ENCODE measurements around the gene PCBP2. TPM values are rescaled to one million over a fixed set of nuclear protein-coding genes. Genes with fewer than 3 reads are reported as not detected.
"Not testable (repeated sequence)": the region's sequence is repeated elsewhere in the genome, so short reads cannot be mapped to it uniquely, and the experiment has no call there.

Gene PCBP2
- total RNA-seq, 2 donors from 2014 or later = 500 to 501 TPM

DNA sequence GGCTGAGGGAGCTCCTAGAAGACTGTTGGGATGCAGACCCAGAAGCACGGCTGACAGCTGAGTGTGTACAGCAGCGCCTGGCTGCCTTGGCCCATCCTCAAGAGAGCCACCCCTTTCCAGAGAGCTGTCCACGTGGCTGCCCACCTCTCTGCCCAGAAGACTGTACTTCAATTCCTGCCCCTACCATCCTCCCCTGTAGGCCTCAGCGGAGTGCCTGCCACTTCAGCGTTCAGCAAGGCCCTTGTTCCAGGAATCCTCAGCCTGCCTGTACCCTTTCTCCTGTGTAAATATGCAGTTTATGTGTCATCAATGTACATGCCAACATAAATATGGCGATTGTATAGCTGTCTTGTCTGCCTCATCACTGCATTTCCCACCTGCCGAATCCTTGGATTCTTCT is 20.7 kb upstream of the PCBP2 start:
- peak; percentile 56 for DNase-seq (ENCODE audit: low spot score)
- intact Hi-C loops (cut with DNase I) = no loop called here

DNA sequence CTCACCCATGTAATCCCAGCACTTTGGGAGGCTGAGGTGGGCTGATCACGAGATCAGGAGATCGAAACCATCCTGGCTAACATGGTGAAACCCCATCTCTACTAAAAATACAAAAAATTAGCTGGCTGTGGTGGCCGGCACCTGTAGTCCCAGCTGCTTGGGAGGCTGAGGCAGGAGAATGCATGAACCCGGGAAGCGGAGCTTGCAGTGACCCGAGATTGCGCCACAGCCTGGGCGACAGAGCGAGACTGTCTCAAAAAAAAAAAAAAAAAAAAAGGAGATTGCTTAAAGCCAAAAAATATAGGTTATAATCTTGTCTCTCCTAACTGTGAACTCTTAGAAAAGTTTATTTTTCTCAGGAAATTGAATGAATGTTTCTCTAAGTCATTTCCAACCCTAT is 16.6 kb upstream of the PCBP2 start:
- DNase-seq (ENCODE audit: low spot score); intact Hi-C loops (cut with DNase I): not testable (repeated sequence)

DNA sequence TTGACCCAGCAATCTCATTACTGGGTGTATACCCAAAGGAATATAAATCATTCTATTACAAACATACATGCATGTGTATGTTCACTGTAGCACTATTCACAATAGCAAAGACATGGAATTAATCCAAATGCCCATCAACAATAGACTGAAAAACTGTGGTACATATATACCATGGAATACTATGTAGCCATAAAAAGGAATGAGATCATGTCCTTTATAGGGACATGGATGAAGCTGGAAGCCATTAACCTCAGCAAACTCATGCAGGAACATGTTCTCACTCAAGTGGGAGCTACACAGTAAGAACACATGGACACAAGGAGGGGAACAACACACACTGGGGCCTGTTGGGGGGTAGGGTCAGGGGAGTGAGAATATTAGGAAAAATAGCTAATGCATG is 12.3 kb upstream of the PCBP2 start:
- DNase-seq (ENCODE audit: low spot score); intact Hi-C loops (cut with DNase I): not testable (repeated sequence)

DNA sequence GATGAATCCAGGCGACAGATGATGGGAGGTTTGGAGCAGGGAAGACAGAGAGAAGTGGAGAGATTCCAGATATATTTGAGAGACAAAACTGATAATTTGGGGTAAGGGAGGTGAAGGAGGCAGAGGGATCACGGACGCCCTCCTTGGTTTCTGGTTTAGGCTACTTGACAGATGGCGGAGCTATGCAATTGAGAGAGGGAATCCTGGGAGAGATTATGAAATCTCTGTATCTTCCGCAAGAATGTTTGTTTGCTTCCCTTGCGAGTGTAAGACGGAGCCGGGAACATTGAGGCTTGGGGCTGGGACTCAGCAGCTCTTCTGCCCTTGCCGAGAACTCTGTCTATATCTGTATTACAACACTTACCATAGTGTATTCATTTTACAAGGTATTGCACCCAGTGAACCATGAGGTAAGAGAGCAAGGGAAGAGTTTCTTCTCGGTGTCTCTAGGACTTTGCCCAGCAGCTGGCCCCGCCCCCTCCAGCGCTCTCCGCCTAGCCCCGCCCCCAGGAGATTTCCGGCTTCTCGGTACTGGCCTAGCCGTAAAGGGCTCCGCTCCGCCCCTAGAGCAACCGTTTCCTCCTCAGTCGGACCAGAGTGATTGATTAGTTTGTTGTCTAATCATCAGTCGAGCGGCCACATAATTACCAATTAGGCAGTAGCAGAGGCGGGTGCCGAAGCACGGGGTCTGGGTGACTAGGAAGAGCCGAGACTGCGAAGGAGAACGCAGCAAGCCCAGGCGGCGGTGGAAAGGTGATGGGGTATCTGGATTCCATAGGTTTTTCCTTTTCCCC is 10.7 kb upstream of the PCBP2 start, which contains the start of gene PRR13:
Gene PRR13, plus strand, starts transcription at position 695 of the 794 bp plus-strand sequence. CDS start 981 bp downstream, outside the sequence.
- peak; percentile 99 for DNase-seq (ENCODE audit: low spot score)
- intact Hi-C loops (cut with DNase I) = no loop called here

DNA sequence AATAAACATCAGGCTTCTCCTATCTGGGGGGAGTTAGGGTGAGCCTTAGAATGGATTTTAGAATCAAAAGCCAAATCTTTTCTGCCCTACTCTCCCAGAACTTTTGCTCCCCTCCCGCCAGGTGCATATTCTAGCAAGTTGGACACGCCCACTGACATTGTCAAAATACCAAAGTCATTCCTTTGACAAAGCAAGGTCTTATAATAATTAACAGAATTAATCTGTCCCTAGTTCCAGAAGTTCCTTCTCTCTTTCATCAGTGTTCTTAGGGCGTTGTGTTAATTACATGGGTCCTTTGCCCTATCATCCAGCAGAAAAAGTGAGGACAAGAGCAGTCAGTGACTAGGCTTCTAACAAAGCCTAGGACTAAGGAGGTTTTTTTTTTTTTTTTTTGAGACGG is 7.9 kb upstream of the PCBP2 start:
- intact Hi-C loops (cut with DNase I) = no loop called here
- no peak for DNase-seq (ENCODE audit: low spot score)

DNA sequence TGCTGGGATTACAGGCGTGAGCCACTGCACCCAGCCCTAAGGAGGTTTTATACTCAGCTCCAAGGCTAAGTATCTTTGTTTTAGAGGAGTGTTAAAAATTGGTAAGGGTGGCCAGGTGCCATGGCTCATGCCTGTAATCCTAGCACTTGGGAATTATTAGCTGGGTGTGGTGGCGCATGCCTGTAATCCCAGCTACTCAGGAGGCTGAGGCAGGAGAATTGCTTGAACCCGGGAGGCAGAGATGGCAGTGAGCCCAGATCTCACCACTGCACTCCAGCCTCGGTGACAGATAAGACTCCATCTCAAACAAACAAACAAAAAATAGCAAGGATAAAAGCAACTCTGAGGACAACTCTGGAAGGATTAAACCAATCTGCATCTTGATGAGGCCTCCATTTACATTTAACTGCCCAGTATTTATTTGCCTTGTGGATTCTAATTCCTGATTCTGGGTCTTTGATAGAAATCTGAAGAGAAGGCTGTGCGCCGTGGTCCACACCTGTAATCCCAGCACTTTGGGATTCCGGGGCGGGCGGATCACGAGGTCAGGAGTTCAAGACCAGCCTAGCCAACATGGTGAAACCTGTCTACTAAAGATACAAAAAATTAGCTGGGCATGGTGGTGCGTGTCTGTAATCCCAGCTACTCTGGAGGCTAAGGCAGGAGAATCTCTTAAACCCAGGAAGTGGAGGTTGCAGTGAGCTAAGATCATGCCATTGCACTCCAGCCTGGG is 7.1 kb upstream of the PCBP2 start:
- intact Hi-C loops (cut with DNase I) = not testable (repeated sequence)

DNA sequence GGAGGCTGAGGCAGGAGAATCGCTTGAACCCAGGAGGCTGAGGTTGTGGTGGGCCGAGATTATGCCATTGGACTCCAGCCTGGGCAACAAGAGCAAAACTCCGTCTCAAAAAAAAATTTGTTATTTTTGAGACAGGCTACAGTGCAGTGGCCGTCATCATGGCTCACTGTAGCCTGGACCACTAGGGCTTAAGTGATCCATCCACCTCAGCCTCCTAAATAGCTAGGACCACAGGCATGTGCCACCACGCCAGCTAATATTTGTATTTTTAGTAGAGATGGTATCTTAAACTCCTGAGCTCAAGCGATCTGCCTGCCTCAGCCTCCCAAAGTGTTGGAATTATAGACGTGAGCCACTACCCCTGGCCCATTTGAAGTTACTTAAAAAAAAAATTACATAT is 966 bp upstream of the PCBP2 start:
- intact Hi-C loops (cut with DNase I) = no loop called here
- DNase-seq (ENCODE audit: low spot score) = no peak

More for the DNA sequence above, 7.1 kb upstream of the PCBP2 start:
- DNase-seq (ENCODE audit: low spot score) = not testable (repeated sequence)

DNA sequence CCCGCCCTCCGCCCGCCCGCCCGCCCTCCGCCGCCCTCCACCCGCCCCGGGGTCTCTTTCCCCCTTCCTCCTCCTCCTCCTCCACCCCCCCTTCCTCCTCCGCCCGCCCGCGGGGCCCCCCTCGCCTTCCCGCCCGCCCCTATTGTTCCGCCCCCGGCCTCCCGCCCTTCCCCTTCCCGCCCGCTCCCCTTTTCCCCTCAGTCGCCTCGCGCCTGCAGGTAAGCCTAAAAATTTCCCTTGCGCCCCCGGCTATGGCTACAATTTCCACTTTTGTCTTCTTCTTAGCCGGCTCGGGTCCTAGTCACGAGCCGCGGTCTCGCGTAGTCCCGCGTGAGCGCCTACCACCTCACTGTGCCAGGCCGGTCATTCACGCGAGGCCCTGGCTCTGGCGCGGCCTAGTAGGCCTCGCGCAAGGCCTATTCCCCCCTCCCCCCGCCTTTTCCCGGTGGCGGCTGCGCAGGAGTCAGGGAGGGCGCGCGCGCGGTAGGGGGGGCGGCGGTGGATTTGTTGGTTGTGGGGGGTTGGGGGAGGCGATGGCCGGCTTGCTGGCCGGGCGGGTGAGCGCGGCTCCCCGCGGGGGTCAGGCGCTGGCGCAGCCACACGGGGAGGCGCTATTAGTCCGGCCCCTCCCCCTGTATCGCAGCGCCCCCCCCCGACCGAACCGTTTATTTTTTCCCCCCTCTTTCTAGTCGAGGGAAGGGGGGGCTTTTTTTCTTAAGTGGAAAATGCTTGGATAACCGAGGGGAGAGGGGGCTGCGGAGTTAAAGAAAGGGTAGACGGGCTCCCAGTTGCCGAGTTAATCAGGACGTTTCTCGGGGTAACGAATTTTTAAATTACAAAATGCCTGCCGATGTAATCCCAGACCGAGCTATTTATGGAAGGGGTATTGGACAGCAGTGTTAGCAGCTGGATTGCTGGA is 516 bp downstream of the PCBP2 start:
- DNase-seq (ENCODE audit: low spot score) = peak; percentile 96
- intact Hi-C loops (cut with DNase I) = no loop called here

DNA sequence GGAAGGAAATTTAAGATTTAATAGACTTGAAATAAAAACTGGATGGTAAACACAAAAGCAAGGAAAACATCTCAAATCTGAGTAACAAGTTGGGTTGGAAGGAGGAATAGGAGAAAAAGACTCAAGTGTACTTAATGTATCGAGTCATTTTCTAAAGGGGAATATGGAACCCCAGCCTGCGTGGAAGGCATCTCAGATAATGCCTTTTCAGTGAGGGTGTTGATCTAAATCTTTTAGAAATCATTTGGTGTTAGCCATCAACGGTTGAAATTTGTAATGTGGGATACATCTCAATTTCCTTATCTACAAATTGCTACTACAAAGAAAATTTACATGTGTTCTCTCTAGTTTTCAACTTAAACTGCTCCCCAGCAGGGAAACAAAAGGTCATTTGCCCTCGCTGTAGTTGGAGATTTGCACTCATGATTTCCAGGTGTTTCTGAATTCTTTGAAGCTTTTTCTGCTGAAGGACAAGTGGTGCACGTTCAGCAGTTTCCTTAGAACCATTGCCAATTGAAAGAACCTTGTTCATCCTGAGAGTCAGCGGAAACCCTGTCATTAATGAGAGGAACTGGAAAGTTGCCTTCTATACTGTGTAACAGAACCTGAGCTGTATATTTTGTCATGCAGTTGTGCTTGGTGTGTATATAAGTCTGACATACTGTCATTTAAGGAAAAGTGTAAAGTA is 2.2 kb downstream of the PCBP2 start:
- intact Hi-C loops (cut with DNase I) = no loop called here
- DNase-seq (ENCODE audit: low spot score) = no peak

DNA sequence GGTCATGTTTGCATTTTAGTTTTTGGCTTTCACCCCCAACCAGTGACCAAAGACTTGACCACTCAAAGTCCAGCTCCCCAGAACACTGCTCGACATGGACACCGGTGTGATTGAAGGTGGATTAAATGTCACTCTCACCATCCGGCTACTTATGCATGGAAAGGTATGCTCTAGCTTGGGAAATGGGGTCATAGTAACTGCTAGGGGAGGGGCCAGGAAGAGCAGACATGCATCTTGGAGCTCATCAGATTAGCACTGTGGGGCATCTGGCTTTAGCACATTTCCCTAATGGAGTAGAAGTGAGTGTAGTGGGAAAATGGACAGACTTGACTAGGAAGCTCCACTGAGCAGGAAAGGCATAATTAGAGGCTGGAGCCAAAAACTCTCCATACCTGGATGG is 2.8 kb downstream of the PCBP2 start:
- intact Hi-C loops (cut with DNase I) = no loop called here
- DNase-seq (ENCODE audit: low spot score) = no peak

DNA sequence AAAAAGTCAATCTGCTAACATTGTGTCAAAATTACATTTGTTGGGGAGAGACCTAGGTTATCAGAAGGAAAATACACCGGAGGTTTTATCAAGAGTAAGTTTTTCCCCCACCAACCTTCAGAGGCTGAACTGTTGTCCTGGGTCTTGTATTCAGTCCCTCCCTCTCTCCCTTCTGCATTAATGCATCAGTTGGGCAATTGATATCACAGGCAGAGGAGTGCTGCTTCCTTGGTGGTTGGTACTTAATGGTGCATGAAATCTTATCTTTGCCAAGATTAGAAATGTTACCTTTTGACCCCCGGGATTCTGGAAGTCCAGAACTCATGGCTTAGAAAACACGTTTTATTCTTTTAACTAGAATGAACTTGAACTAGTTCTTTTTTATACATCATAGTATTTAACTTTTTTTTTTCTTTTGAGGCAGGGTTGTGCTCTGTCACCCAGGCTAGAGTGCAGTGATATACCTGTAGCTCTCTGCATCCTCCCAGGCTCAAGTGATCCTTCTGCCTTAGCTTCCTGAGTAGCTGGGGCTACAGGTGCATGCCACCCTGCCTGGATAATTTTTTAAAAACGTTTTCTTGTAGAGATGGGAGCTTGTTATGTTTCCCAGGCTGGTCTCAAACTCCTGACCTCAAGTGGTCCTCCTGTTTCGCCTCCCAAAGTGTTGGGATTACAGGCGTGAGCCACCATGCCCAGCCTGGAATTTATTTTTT is 4.9 kb downstream of the PCBP2 start:
- no peak for DNase-seq (ENCODE audit: low spot score)
- intact Hi-C loops (cut with DNase I) = no loop called here

DNA sequence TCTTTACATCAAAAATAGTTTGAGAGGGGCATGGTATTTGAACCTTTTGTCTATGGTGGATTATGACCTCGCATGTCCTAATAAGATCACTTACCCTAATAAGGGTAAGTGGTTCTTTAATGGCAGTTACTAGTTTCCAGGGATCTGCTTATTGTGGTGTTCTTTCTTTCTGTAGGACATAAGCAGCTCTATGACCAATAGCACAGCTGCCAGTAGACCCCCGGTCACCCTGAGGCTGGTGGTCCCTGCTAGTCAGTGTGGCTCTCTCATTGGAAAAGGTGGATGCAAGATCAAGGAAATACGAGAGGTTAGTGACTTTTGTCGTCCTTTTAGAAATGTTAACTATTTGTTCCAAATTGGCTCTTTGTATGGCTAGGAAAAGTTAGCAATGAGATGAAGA is 7.2 kb downstream of the PCBP2 start:
- intact Hi-C loops (cut with DNase I) = no loop called here
- DNase-seq (ENCODE audit: low spot score) = no peak

DNA sequence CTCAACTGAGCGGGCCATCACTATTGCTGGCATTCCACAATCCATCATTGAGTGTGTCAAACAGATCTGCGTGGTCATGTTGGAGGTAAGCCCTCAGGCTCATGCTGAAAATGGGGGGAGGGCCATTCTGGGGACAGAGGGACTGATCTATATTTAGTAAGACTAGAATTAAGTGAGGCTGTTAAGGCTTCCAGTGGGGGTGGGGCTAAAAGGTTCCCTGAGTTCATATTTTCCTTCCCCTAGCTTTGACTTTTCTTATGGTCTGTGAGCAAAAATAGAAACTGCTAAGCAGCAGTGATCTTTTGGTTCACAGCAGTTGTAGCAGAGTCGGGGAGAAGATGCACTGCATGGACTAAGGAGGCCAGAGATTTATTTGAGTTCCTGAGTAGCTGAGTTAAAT is 9.2 kb downstream of the PCBP2 start:
- no peak for DNase-seq (ENCODE audit: low spot score)
- intact Hi-C loops (cut with DNase I) = no loop called here

DNA sequence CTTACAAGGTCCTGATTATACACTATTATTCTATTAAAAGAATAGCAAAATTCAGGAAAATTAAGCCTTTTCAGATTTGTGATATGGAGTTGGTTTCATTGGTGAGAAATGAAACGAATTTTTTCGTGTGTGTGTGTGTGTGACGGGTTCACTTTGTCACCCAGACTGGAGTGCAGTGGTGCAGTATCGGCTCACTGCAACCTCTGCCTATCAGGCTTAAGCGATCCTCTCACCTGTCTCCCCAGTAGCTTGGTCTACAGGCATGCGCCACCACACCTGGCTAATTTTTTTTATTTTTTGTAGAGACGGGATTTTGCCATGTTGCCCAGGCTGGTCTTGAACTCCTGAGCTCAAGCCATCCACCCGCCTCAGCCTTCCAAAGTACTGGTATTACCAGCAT is 9.7 kb downstream of the PCBP2 start:
- intact Hi-C loops (cut with DNase I) = no loop called here
- no peak for DNase-seq (ENCODE audit: low spot score)

DNA sequence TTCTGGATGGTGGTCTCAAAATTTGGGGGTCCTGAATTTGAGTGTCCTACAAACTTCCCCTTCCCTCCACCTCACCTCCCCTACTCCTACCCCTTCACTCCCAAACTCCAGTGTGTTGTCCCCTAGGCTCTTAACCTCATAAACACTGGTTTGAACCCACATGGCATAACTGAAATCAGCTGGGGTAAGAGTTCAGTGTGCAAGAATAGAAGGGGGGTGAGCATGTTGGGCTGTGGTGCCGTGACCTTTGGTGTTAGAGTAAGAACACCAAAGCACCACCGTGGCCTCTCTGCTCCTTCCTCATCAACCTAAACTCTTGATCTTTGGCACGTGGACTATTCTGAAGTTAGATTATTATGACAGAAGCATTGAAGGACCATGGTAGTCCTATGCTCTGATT is 11.0 kb downstream of the PCBP2 start:
- intact Hi-C loops (cut with DNase I) = no loop called here
- no peak for DNase-seq (ENCODE audit: low spot score)

DNA sequence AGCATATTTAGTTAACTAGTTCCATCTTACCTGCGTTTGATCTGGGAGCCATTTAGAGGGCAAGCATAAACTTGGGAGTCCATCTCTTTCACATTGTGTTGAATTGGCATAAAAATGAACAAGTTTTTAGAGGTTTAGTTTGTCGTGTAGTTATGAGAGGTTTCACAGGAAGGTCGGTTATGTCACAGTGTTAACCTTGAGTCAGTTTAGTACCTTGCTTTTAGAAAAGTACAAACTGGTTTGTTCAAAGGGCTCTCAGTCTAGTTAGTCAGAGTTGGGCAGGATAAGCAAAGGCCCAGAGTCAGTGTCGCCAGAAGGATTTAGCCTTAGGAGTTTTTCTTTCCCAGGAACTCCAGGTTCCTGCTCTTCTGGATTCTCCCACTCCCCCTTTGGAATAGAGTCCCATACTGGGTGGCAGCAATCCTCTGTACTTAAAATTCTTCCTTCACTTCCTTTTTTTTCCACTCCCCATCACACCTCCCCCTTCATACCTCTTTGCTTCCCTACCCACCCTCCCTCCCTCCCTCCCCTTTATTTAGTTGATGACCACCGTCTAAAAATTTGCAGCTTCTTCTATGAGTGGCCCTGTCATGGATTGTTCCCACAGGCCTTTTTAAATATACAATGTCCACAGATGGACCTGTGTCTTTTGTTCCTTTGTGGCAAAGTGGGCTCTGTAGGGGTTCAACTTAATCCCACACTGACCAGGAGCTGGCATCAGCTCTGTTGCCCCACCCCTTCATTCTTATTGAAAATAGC is 12.1 kb downstream of the PCBP2 start:
- intact Hi-C loops (cut with DNase I) = no loop called here
- no peak for DNase-seq (ENCODE audit: low spot score)

DNA sequence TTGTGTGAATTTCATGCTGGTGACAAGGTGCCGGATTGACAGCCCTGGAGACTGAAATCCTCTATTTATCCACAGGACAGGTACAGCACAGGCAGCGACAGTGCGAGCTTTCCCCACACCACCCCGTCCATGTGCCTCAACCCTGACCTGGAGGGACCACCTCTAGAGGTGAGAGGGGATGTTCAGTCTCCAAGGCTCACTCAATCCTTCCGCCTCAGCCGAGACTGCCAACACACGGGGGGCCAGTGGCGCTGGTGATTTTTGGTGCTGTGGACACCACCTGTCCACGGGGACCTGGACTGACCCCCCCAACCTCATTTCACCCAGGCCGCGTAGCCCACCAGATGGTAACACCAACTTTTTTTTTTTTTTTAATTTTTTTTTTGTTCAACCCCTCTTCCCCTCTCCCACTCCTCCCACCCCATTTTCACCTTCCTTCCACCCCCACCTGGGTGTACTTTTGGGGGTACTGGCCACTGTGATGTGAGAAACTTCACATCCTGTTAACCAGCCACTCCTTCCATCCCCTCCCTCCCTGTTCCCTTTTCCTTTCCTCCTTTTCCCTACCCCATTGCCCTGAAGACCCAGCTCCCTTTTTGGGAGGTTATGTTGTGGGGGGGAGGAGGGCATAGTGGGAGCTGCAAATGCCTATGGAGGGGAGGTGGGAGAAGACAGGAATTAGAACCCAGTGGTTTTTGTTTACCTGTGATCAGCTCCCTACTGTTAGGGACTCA is 12.9 kb downstream of the PCBP2 start:
- no peak for DNase-seq (ENCODE audit: low spot score)
- intact Hi-C loops (cut with DNase I) = no loop called here

Data from posterior vena cava (tissue), 2 donors.